C4-2B (cell line): Measurements from ENCODE around the gene ARID2.

Experiments
- ZFX ChIP-seq: fragments of 450-650 bp; IDR thresholded peaks from 2 replicates; pipeline ENCODE4 v1.6.1; 2017
- TF ChIP-seq, protein P1 (sequence below): fragments of 450-650 bp; conservative IDR thresholded peaks from 2 replicates; pipeline ENCODE4 v1.5.1; 2017; ENCODE audit warnings: mild to moderate bottlenecking

DNA sequence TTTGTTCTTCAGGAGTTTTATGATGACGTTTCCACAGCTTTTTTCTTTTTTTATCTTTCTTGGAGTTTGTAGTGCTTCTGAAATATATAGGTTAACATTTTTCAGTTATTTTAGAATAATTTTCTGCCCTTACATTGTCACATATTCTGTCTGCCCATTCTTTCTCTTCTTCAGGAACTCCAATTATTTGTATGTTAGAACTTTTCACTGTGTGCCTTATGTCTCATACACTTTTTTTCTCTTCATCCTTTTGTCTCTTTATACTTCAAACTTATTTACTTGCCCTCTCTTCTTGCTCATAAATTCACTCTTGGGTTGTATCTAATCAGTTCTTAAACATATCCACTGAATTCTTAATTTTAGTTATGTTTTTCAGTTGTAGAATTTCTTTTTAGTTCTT, 105.3 kb downstream of the ARID2 start:
- TF ChIP-seq, protein P1, sequence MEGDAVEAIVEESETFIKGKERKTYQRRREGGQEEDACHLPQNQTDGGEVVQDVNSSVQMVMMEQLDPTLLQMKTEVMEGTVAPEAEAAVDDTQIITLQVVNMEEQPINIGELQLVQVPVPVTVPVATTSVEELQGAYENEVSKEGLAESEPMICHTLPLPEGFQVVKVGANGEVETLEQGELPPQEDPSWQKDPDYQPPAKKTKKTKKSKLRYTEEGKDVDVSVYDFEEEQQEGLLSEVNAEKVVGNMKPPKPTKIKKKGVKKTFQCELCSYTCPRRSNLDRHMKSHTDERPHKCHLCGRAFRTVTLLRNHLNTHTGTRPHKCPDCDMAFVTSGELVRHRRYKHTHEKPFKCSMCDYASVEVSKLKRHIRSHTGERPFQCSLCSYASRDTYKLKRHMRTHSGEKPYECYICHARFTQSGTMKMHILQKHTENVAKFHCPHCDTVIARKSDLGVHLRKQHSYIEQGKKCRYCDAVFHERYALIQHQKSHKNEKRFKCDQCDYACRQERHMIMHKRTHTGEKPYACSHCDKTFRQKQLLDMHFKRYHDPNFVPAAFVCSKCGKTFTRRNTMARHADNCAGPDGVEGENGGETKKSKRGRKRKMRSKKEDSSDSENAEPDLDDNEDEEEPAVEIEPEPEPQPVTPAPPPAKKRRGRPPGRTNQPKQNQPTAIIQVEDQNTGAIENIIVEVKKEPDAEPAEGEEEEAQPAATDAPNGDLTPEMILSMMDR = no peak
- TF ChIP-seq ZFX = no peak
